SK-MEL-5 (cell line): ENCODE results near the gene GNAI1. TPM values are rescaled to one million over a fixed set of nuclear protein-coding genes. Genes with fewer than 3 reads are reported as not detected.
A peak's percentile ranks its signal among the peaks of the same experiment; 100 is the strongest.

ENCODE experiments used
- DNase-seq: peaks from one replicate; pipeline ENCODE4 v3.0.0-alpha.2; 2016; ENCODE audit warnings: low read depth, low spot score
- in situ Hi-C: cut with HindIII; loops from 2 replicates; pipeline ENCODE4 v1.10.0; 2016; ENCODE audit warnings: low sequenced_read_pairs, high pct_unique_total_duplicates, low pct_unique_long_range_greater_than_20kb
- total RNA-seq: library from RNA; depleted of rRNA; stranded (reverse); fragments of >200 nt; shearing (Covaris generic); gene quantifications from 2 replicates; pipeline ENCODE4 v1.2.3, GENCODE V29; 2014

GNAI1 gene
- total RNA-seq, 1 experiment from 2014 or later, result 54.9 TPM

GRCh38 chr7:80220022-80220634, 85.5 kb downstream of the GNAI1 start:
- no peak for DNase-seq
- in situ Hi-C loops, result no loop called here

GRCh38 chr7:80224415-80224814, 89.8 kb downstream of the GNAI1 start:
- no peak for DNase-seq
- in situ Hi-C loops, result no loop called here

GRCh38 chr7:80225361-80225760, 90.7 kb downstream of the GNAI1 start:
- in situ Hi-C loops, result no loop called here
- no peak for DNase-seq

- no peak for DNase-seq
- in situ Hi-C loops, result no loop called here
Observed at GRCh38 chr7:80226629-80227028, 92.0 kb downstream of the GNAI1 start.

- in situ Hi-C loops, result no loop called here
- DNase-seq, result no peak
Observed at GRCh38 chr7:80230327-80230726, 95.7 kb downstream of the GNAI1 start.

DNA sequence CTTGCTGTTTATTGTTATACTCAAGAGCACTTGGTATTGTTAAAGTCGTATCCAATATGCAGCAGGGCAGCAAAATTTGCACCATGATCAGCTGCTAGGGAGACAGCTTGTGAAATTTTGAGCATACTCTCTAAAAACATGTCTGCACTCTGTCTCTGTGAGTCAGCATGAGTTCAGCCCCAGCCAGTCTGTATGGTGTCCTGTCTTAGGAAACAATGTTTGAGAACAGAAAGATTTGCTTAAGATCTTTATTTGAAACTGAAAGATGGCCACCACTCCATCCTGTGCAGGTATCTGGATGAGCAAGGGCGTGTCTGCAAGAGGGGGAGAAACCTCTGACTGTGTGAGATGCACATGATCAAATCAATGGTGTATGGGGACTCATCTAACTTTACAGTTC, 97.1 kb downstream of the GNAI1 start:
- DNase-seq, result no peak
- in situ Hi-C loops, result no loop called here

GRCh38 chr7:80232979-80233724, 98.5 kb downstream of the GNAI1 start:
- in situ Hi-C loops, result no loop called here

DNA sequence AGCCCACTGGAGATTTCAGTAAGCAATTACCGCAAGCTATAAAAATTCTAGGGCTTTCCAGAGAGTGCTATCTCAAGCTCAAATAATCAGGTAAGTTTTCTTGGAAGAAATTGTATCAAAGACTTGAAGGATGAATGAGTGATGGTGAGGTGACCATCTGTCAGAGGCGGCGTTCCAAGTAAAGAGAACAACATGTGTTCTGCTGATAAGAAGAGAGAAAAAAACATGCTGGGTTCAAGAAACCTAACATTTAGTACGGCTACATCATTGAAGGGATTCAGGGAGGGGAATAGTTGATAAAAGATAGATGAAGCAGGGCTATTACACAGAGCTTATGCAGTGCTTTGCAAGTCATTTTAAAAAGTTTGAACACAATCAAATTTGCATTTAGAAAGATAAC, 100.7 kb downstream of the GNAI1 start:
- no peak for DNase-seq
- in situ Hi-C loops, result no loop called here

More at GRCh38 chr7:80232979-80233724, 98.5 kb downstream of the GNAI1 start:
- peak; percentile 76 for DNase-seq

DNA sequence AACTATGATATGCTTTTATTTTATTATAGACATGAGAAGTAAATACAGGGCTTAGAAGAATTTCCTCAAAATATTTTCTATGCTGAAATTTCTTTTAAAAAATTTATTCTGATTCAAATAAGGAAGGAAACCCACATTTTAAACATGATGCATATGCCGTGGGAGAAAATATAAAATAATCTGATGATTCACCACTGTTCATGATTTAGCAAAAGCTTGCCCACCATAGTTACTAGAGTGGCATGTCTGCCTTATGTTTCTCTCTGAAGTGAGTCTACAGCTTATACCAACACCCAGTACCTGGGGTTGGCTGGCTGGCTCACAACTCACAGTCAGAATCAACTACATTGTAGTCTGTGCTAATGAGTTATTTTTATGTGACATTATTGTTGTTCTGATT, 102.0 kb downstream of the GNAI1 start:
- DNase-seq, result no peak
- in situ Hi-C loops, result no loop called here

DNA sequence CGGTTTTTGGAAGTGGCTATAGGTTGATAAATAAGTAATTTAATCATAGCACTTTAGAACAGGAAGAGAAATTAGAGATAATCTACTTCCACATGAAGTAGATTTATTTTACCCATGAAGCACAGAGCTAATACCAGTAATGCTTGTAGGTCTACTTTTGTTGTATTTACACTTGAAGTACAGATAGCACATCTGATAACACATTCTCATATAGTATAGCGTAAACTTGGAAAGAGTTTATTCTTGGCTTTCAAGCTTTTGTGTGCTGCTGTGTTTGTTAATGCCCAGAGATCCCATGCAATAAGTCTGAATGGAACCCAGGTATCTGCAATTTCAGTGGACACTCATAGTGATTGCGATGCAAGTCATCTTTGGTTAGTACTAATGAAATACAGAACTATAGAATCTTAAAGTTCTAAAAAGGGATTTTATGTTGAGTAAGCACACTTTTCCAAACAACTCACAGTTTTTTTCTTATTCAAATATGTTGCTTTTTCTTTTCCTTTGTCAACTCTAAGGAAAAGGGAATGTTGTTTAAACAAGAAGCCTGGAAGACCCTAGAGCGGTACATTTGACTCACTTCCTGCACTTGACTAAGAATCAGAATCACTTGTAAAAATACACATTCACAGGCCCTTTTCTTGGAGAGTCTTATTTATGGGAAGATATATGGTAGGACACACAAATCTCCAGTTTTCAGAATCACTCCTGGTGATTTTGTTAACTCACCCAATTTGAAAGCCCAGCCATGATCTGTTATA, 105.8 kb downstream of the GNAI1 start:
- no peak for DNase-seq
- in situ Hi-C loops, result no loop called here

DNA sequence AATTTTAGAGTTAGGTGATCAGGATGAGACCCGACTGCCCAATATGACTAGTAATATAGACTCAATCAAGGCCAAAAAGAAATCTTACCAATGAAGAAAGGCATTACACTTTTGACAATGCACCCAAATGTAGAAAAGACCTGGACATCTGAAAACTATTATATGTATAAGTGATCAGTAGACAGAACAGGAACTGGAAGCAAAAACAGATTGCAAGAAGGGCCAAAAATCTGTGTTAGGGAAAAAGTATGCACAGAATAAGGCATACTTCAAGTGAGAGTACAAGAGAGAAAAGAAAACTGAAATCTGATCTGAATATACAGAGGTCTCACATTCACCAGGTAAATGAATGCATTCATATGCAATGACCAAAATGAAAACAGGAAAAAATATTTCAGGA, 107.0 kb downstream of the GNAI1 start:
- in situ Hi-C loops, result no loop called here
- no peak for DNase-seq

GRCh38 chr7:80243425-80243824, 108.8 kb downstream of the GNAI1 start:
- DNase-seq, result no peak
- in situ Hi-C loops, result no loop called here

- in situ Hi-C loops, result no loop called here
- no peak for DNase-seq
Observed at GRCh38 chr7:80244206-80244916, 109.7 kb downstream of the GNAI1 start.

GRCh38 chr7:80247144-80247543, 112.5 kb downstream of the GNAI1 start:
- DNase-seq, result no peak

DNA sequence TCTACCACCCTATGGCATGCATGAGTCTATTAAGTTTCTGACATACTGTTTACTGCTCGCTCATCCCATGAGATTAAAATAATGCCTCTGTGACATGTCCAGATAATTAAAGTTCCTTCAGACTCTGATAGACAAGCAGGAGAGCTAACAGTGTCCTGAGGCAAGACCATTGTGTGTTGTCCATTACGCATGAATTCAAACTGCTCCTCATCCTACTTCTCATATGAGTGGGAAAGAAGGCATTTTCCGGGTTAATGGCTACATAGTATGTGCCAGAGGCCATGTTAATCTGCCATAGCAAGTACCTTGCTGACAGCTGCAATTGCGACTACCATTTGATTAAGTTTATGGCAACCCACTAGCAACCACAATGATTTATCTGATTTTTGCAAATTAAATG, 113.3 kb downstream of the GNAI1 start:
- in situ Hi-C loops, result no loop called here
- DNase-seq, result no peak

More at GRCh38 chr7:80247144-80247543, 112.5 kb downstream of the GNAI1 start:
- in situ Hi-C loops, result no loop called here

GRCh38 chr7:80249184-80249583, 114.6 kb downstream of the GNAI1 start:
- in situ Hi-C loops, result no loop called here
- DNase-seq, result no peak

- DNase-seq, result no peak
- in situ Hi-C loops, result no loop called here
Observed at GRCh38 chr7:80249619-80250295, 115.1 kb downstream of the GNAI1 start.

DNA sequence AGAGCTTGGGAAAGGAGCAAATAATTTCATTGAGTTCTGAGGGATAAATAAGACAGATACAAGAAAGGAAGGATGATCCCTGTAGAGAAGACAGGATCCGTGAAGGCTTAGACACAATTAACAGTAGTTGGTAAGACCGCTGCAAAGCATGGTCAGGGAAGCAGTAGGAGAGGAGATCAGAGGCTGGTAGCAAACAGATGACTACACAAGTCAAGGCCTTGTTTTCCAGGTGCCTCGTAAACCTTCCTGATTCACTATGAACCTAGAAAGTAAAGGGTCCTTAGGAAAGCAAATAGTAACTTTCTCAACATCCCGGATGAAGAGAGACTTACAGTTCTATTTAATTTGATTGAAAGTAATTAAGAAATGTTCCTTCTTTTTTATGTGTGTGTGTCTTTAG, 118.6 kb downstream of the GNAI1 start:
- in situ Hi-C loops, result no loop called here
- DNase-seq, result no peak
